Stimulated activated memory B cell treated with anti-CD40 and anti-IgM and Interleukin-4, amounts not matched to agents 10 μg/mL and 1 μg/mL and 100 μg/mL, for 72 hours (primary cell): ENCODE measurements around the gene LY86.

Experiments used
- ATAC-seq: fragments of 150-1000 bp; cut with Tn5 transposase; 2 replicates; pipeline ENCODE4 v1.10.0; 2021
- H3K27ac Mint-ChIP-seq: one replicate; pipeline ENCODE4 v1.8.0; 2022; ENCODE audit warnings: mild to moderate bottlenecking, mixed read lengths
- H3K27me3 Mint-ChIP-seq: one replicate; pipeline ENCODE4 v1.8.0; 2022; ENCODE audit warnings: mixed read lengths
- H3K36me3 Mint-ChIP-seq: one replicate; pipeline ENCODE4 v1.8.0; 2022; ENCODE audit warnings: mixed read lengths
- H3K4me1 Mint-ChIP-seq: one replicate; pipeline ENCODE4 v1.8.0; 2022; ENCODE audit warnings: mixed read lengths
- H3K4me3 Mint-ChIP-seq: one replicate; pipeline ENCODE4 v1.8.0; 2022; ENCODE audit warnings: mild to moderate bottlenecking, moderate library complexity, mixed read lengths
- H3K9me3 Mint-ChIP-seq: one replicate; pipeline ENCODE4 v1.8.0; 2022; ENCODE audit warnings: mixed read lengths

The LY86 gene

GRCh38 chr6:6681075-6681849, 92.7 kb downstream of the LY86 start:
- no peak overlapping the region for H3K27ac Mint-ChIP-seq
- peaks cover 21% of the 10 kb centered on the region for H3K4me1 Mint-ChIP-seq

GRCh38 chr6:6682225-6682624, 93.7 kb downstream of the LY86 start:
- Mint-ChIP-seq H3K36me3 (no peaks in the 10 kb centered on the region), H3K27ac (no peak overlapping the region), H3K4me3 (no peak overlapping the region), H3K4me1 (peaks cover 16% of the 10 kb centered on the region), H3K9me3 (no peaks in the 10 kb centered on the region), H3K27me3 (no peaks in the 10 kb centered on the region)
- ATAC-seq: no peak

More at GRCh38 chr6:6681075-6681849, 92.7 kb downstream of the LY86 start:
- H3K36me3 Mint-ChIP-seq: no peaks in the 10 kb centered on the region
- no peaks in the 10 kb centered on the region for H3K27me3 Mint-ChIP-seq
- no peak overlapping the region for H3K4me3 Mint-ChIP-seq
- no peaks in the 10 kb centered on the region for H3K9me3 Mint-ChIP-seq
- ATAC-seq: no peak

- H3K9me3 Mint-ChIP-seq: no peaks in the 10 kb centered on the region
- ATAC-seq: peak; percentile 93
- H3K27ac Mint-ChIP-seq: peak overlapping the region; percentile 4
- no peaks in the 10 kb centered on the region for H3K36me3 Mint-ChIP-seq
- peaks cover 23% of the 10 kb centered on the region for H3K4me1 Mint-ChIP-seq
- no peaks in the 10 kb centered on the region for H3K27me3 Mint-ChIP-seq
- H3K4me3 Mint-ChIP-seq: peak overlapping the region; percentile 37
Observed at GRCh38 chr6:6683969-6684833, 95.7 kb downstream of the LY86 start.

GRCh38 chr6:6685249-6686040, 96.9 kb downstream of the LY86 start:
- H3K4me1 Mint-ChIP-seq: peaks cover 23% of the 10 kb centered on the region
- H3K27me3 Mint-ChIP-seq: no peaks in the 10 kb centered on the region
- H3K9me3 Mint-ChIP-seq: no peaks in the 10 kb centered on the region
- no peaks in the 10 kb centered on the region for H3K36me3 Mint-ChIP-seq
- no peak overlapping the region for H3K27ac Mint-ChIP-seq
- no peak overlapping the region for H3K4me3 Mint-ChIP-seq
- ATAC-seq: no peak

GRCh38 chr6:6686176-6686575, 97.7 kb downstream of the LY86 start:
- Mint-ChIP-seq H3K36me3 (no peaks in the 10 kb centered on the region), H3K27me3 (no peaks in the 10 kb centered on the region), H3K9me3 (no peaks in the 10 kb centered on the region), H3K4me1 (peaks cover 23% of the 10 kb centered on the region), H3K4me3 (no peak overlapping the region), H3K27ac (no peak overlapping the region)
- no peak for ATAC-seq

GRCh38 chr6:6686748-6687601, 98.5 kb downstream of the LY86 start:
- Mint-ChIP-seq H3K27ac (no peak overlapping the region), H3K9me3 (peaks cover 4% of the 10 kb centered on the region), H3K4me1 (peaks cover 23% of the 10 kb centered on the region), H3K27me3 (peaks cover 6% of the 10 kb centered on the region), H3K36me3 (no peaks in the 10 kb centered on the region), H3K4me3 (no peak overlapping the region)
- no peak for ATAC-seq

- peaks cover 4% of the 10 kb centered on the region for H3K9me3 Mint-ChIP-seq
- H3K4me1 Mint-ChIP-seq: peaks cover 23% of the 10 kb centered on the region
- no peak overlapping the region for H3K27ac Mint-ChIP-seq
- peaks cover 7% of the 10 kb centered on the region for H3K27me3 Mint-ChIP-seq
- H3K36me3 Mint-ChIP-seq: no peaks in the 10 kb centered on the region
- H3K4me3 Mint-ChIP-seq: no peak overlapping the region
- no peak for ATAC-seq
Observed at GRCh38 chr6:6688283-6688682, 99.8 kb downstream of the LY86 start.

GRCh38 chr6:6688951-6689350, 100.4 kb downstream of the LY86 start:
- no peak for ATAC-seq
- H3K27ac Mint-ChIP-seq: no peak overlapping the region
- H3K4me1 Mint-ChIP-seq: peaks cover 19% of the 10 kb centered on the region

GRCh38 chr6:6689400-6690143, 101.1 kb downstream of the LY86 start:
- Mint-ChIP-seq H3K27ac (no peak overlapping the region), H3K4me3 (no peak overlapping the region), H3K36me3 (no peaks in the 10 kb centered on the region), H3K9me3 (peaks cover 4% of the 10 kb centered on the region), H3K4me1 (peaks cover 14% of the 10 kb centered on the region), H3K27me3 (peaks cover 14% of the 10 kb centered on the region)
- ATAC-seq: no peak

More at GRCh38 chr6:6688951-6689350, 100.4 kb downstream of the LY86 start:
- Mint-ChIP-seq H3K36me3 (no peaks in the 10 kb centered on the region), H3K4me3 (no peak overlapping the region), H3K27me3 (peaks cover 8% of the 10 kb centered on the region), H3K9me3 (peaks cover 4% of the 10 kb centered on the region)

GRCh38 chr6:6690144-6690483, 101.6 kb downstream of the LY86 start:
- no peak for ATAC-seq
- peaks cover 11% of the 10 kb centered on the region for H3K4me1 Mint-ChIP-seq
- H3K27me3 Mint-ChIP-seq: peaks cover 20% of the 10 kb centered on the region
- no peak overlapping the region for H3K4me3 Mint-ChIP-seq
- H3K27ac Mint-ChIP-seq: no peak overlapping the region
- H3K36me3 Mint-ChIP-seq: no peaks in the 10 kb centered on the region
- peaks cover 4% of the 10 kb centered on the region for H3K9me3 Mint-ChIP-seq

- no peak overlapping the region for H3K4me3 Mint-ChIP-seq
Observed at GRCh38 chr6:6694368-6694780, 105.9 kb downstream of the LY86 start.

GRCh38 chr6:6694825-6695624, 106.5 kb downstream of the LY86 start:
- peak overlapping the region; percentile 3 for H3K27ac Mint-ChIP-seq

More at GRCh38 chr6:6694368-6694780, 105.9 kb downstream of the LY86 start:
- peaks cover 7% of the 10 kb centered on the region for H3K4me1 Mint-ChIP-seq
- no peak overlapping the region for H3K27ac Mint-ChIP-seq
- peaks cover 35% of the 10 kb centered on the region for H3K27me3 Mint-ChIP-seq
- H3K9me3 Mint-ChIP-seq: peaks cover 4% of the 10 kb centered on the region
- no peaks in the 10 kb centered on the region for H3K36me3 Mint-ChIP-seq
- no peak for ATAC-seq

GRCh38 chr6:6695625-6696276, 107.2 kb downstream of the LY86 start:
- Mint-ChIP-seq H3K27ac (peak overlapping the region; percentile 3), H3K4me3 (no peak overlapping the region), H3K36me3 (no peaks in the 10 kb centered on the region), H3K9me3 (peaks cover 4% of the 10 kb centered on the region), H3K4me1 (peaks cover 7% of the 10 kb centered on the region), H3K27me3 (peaks cover 35% of the 10 kb centered on the region)
- ATAC-seq: no peak

More at GRCh38 chr6:6694825-6695624, 106.5 kb downstream of the LY86 start:
- Mint-ChIP-seq H3K4me3 (no peak overlapping the region), H3K4me1 (peaks cover 7% of the 10 kb centered on the region), H3K36me3 (no peaks in the 10 kb centered on the region), H3K9me3 (peaks cover 4% of the 10 kb centered on the region), H3K27me3 (peaks cover 35% of the 10 kb centered on the region)
- ATAC-seq: no peak
